Stimulated activated CD8-positive, alpha-beta memory T cell treated with anti-CD3 and anti-CD28 coated beads, Interleukin-12 subunit alpha, Interleukin-12 subunit beta, amount 100 ng/mL, for 24 hours (primary cell): ENCODE results near the gene TARS3.

Experiments used
- DNase-seq: peaks from one replicate; pipeline ENCODE4 v3.0.0-alpha.2; 2020; ENCODE audit errors: extremely low read depth

TARS3 gene

DNA sequence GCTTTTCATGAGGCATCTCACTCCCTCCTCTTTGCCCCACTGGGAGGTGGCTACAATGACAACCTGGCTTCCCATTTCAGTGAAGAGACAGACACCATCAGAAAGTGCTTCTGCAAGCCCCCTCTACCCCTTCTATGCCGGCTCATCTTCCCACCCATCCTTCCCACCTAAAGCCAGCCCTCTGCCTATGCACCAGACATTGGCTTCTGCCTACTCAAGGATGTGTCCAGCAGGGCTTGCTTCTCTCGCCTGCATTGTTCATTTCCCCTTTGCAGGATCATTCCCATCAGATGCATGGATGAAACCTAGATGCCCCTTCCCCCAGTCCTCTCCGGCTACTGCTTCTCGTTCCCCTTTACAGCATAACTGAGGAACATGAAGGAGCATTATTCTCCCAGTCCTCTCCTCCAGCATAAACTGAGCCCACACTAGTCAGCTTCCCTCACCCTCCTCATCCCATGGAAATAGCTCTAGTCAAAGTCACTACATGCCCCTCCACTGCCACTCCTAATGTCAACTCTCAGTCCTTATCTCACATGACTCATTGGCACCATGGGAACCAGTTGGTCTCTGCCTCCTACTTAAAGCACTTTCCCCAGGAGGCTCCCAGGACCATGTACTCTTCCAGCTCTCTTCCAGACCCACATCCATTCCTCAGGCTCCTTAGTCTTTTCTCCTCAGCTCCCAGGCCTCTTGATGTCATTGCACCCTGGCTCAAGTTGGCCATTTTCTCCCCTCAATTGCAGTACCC, 120.0 kb downstream of the TARS3 start:
- no peak for DNase-seq
